HCT116 (cell line): ENCODE data around the gene TMEM266. TPM values are rescaled to one million over a fixed set of nuclear protein-coding genes. Genes with fewer than 3 reads are reported as not detected.

ENCODE experiments used
- ATAC-seq: fragments of 200-7000 bp; cut with Tn5 transposase; 2 replicates; pipeline ENCODE4 v1.9.1; 2020; ENCODE audit warnings: mild to moderate bottlenecking, moderate library complexity
- BruUV-seq: library from RNA; stranded (reverse); fragments of 400-500 nt; replicated peaks from 2 replicates; lab custom pipeline; 2021; lab: Mats Ljungman, UMichigan
- CTCF ChIA-PET: fragments of 300-600 bp; sonication (Branson Sonifier 250); formaldehyde crosslinking; loops from one replicate; lab custom pipeline; 2021; ENCODE audit warnings: antibody characterized with exemption; lab: Charles Lee
- POLR2A ChIA-PET: fragments of 300-600, 350-600 bp; sonication (Branson Sonifier 250); formaldehyde crosslinking; loops from one replicate; lab custom pipeline; 2021; ENCODE audit warnings: antibody characterized with exemption; lab: Charles Lee
- RAD21 ChIA-PET, 2 experiments: fragments of 300-600 bp; sonication (Branson Sonifier 250); formaldehyde crosslinking; loops; one replicate each; lab custom pipeline; 2023; ENCODE audit warnings: low total read pairs in 2 of 2; ENCODE audit not compliant: uncharacterized antibody in 2 of 2, unreplicated experiment in 2 of 2, low non-redundant PET in 1 of 2; lab: Charles Lee
- DNase-seq: peaks from one replicate; pipeline ENCODE4 v3.0.0-alpha.2; 2010; ENCODE audit warnings: low read depth, low spot score
- H2AFZ ChIP-seq: fragments of 200-600 bp; shearing (Covaris generic), sonication (generic); 2 replicates; pipeline ENCODE4 v1.6.1; 2017; ENCODE audit warnings: low read depth, mixed run types, mixed read lengths, antibody characterized with exemption, low read length; ENCODE audit not compliant: poor library complexity, severe bottlenecking
- H3K27ac ChIP-seq: 2 replicates; pipeline ENCODE4 v1.5.1; 2012; ENCODE audit warnings: low read depth, low read length
- H3K27me3 ChIP-seq: fragments of 200-600 bp; sonication (generic); 2 replicates; pipeline ENCODE4 v1.6.1; 2016; ENCODE audit warnings: mixed run types, low read length, mixed read lengths; ENCODE audit not compliant: insufficient read depth
- H3K36me3 ChIP-seq, 2 experiments: fragments of 200-500 bp in 1 of 2; fragments of 200-600 bp in 1 of 2; sonication (Bioruptor generic) in 1 of 2; sonication (generic) in 1 of 2; 2 replicates each; pipeline versions ENCODE4 v1.5.1 to v1.6.1; 2014 to 2016; ENCODE audit warnings: low read length in 2 of 2, inconsistent platforms in 1 of 2, mixed read lengths in 1 of 2, mixed run types in 1 of 2; ENCODE audit not compliant: insufficient read depth in 2 of 2, control insufficient read depth in 1 of 2
- H3K4me1 ChIP-seq, 2 experiments: fragments of 200-600 bp in 1 of 2; sonication (generic) in 1 of 2; 2 replicates each; pipeline versions ENCODE4 v1.5.1 to v1.6.1; 2012 to 2017; ENCODE audit warnings: low read length in 2 of 2, inconsistent platforms in 1 of 2, mild to moderate bottlenecking in 1 of 2, mixed read lengths in 1 of 2, mixed run types in 1 of 2, moderate library complexity in 1 of 2; ENCODE audit not compliant: insufficient read depth in 2 of 2, control insufficient read depth in 1 of 2
- H3K4me2 ChIP-seq: fragments of 200-600 bp; sonication (generic); 2 replicates; pipeline ENCODE4 v1.6.1; 2017; ENCODE audit warnings: mixed run types, low read length, mixed read lengths
- H3K4me3 ChIP-seq, 2 experiments: fragments of 200-600 bp in 1 of 2; sonication (generic) in 1 of 2; replicated peaks in 1 of 2; 2 replicates each; pipeline ENCODE4 v1.5.1; 2011 to 2016; ENCODE audit warnings: low read length in 2 of 2, control low read depth in 1 of 2, low read depth in 1 of 2, mild to moderate bottlenecking in 1 of 2, mixed read lengths in 1 of 2, mixed run types in 1 of 2
- H3K79me2 ChIP-seq: fragments of 200-600 bp; sonication (generic); 2 replicates; pipeline ENCODE4 v1.6.1; 2017; ENCODE audit warnings: mild to moderate bottlenecking, mixed run types, low read length, moderate library complexity, mixed read lengths; ENCODE audit not compliant: insufficient read depth
- H3K9ac ChIP-seq: fragments of 200-600 bp; sonication (generic); 2 replicates; pipeline ENCODE4 v1.6.1; 2016; ENCODE audit warnings: low read length, mixed read lengths
- H3K9me2 ChIP-seq: fragments of 200-600 bp; sonication (generic), shearing (Covaris generic); 2 replicates; pipeline ENCODE4 v1.6.1; 2017; ENCODE audit warnings: mixed run types, mild to moderate bottlenecking, moderate library complexity; ENCODE audit not compliant: insufficient read depth
- H3K9me3 ChIP-seq, 2 experiments: fragments of 200-500 bp in 1 of 2; fragments of 200-600 bp in 1 of 2; sonication (Bioruptor generic) in 1 of 2; sonication (generic) in 1 of 2; 2 replicates each; pipeline ENCODE4 v1.6.1; 2014 to 2017; ENCODE audit warnings: low read length in 2 of 2, mixed read lengths in 2 of 2, inconsistent platforms in 1 of 2, low read depth in 1 of 2, mild to moderate bottlenecking in 1 of 2, mixed run types in 1 of 2, moderate library complexity in 1 of 2; ENCODE audit not compliant: control insufficient read depth in 1 of 2, insufficient read depth in 1 of 2
- H4K20me1 ChIP-seq: fragments of 200-600 bp; sonication (generic), shearing (Covaris generic); 2 replicates; pipeline ENCODE4 v1.6.1; 2017; ENCODE audit warnings: mixed run types, mild to moderate bottlenecking, moderate library complexity; ENCODE audit not compliant: insufficient read depth
- EZH2 ChIP-seq: fragments of 200-600 bp; sonication (generic); IDR thresholded peaks from 2 replicates; pipeline ENCODE4 v1.6.1; 2017; ENCODE audit warnings: antibody characterized with exemption, mixed run types
- POLR2AphosphoS5 ChIP-seq: IDR thresholded peaks from 2 replicates; pipeline ENCODE4 v1.6.1; 2011; ENCODE audit warnings: mild to moderate bottlenecking, low read depth, low read length, moderate library complexity
- RAD21 ChIP-seq: IDR thresholded peaks from 2 replicates; pipeline ENCODE4 v1.6.1; 2012; ENCODE audit warnings: low read depth, mild to moderate bottlenecking
- intact Hi-C: fragments of 100-400 bp; cut with micrococcal nuclease; formaldehyde crosslinking; loops from 2 replicates; pipeline ENCODE4 v1.10.0; 2022
- total RNA-seq: library from RNA; stranded (reverse); gene quantifications from one replicate; pipeline ENCODE4 v1.2.1, GENCODE V29; 2021; ENCODE audit not compliant: unreplicated experiment
- TF ChIP-seq, protein P1 (sequence below), 3 experiments: fragments of 200-600 bp in 1 of 3; sonication (generic) in 1 of 3; IDR thresholded peaks in 2 of 3; conservative IDR thresholded peaks in 1 of 3; 2 replicates each; pipeline ENCODE4 v1.5.1; 2012 to 2017; ENCODE audit warnings: low read depth in 2 of 3, low read length in 2 of 3, antibody characterized with exemption in 1 of 3, borderline replicate concordance in 1 of 3, control low read depth in 1 of 3, mild to moderate bottlenecking in 1 of 3, mixed read lengths in 1 of 3, mixed run types in 1 of 3, moderate library complexity in 1 of 3; ENCODE audit not compliant: insufficient read depth in 1 of 3

TMEM266 gene
- total RNA-seq, 1 experiment from 2014 or later, result 0.91 TPM

DNA sequence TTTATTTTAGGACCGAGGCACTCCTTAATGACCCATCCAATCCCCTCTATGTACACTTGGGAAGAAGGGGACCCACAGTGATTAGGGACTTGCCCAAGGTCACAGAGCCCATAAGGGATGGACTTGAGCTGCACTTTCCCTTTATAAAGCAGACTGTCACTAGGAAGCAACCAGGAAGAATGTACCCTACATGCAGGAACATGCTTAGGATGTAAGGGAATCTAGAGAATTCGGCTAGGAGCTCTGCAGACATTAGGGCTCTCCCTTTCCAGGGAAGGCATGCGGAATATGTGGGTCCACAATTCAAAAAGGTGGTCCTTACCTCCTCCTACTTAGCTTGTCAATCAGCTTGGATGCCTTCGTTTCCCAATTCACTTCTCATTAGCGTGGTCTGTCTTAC, 78.7 kb downstream of the TMEM266 start:
- H3K27ac ChIP-seq, result no peak overlapping the region
- no peaks in the 10 kb centered on the region for H4K20me1 ChIP-seq
- no peaks in the 10 kb centered on the region for H3K9me3 ChIP-seq
- H3K9me2 ChIP-seq, result no peaks in the 10 kb centered on the region
- no peaks in the 10 kb centered on the region for H3K27me3 ChIP-seq
- H3K36me3 ChIP-seq, result no peaks in the 10 kb centered on the region
- peaks cover 0 to 4% of the 10 kb centered on the region in 2 experiments; a peak in 1 of 4 replicates for H3K4me1 ChIP-seq
- POLR2A ChIA-PET, result interaction anchor here (1.3 to 2.1 kb wide), 2 partner anchors 79 to 329 kb away, joined by 3 to 7 read pairs; partner anchors contain the start of gene TMEM266
- RAD21 ChIA-PET, result interaction anchor here (1.9 to 2.2 kb wide), 2 partner anchors 328 to 329 kb away, joined by 14 to 17 read pairs; no protein-coding TSS in a partner anchor
- no TSS peak for BruUV-seq
- TF ChIP-seq POLR2AphosphoS5, result no peak
- TF ChIP-seq, all 23 proteins: peak for 0
- intact Hi-C loops, result loop anchor here (10.0 kb wide), 1 partner anchor 414 kb away; a partner anchor contains a TSS
- Histone ChIP-seq H3K4me2 (no peak overlapping the region), H3K9ac (no peak overlapping the region), H3K79me2 (no peaks in the 10 kb centered on the region), H2AFZ (no peak overlapping the region), H3K4me3 (no peak overlapping the region)
- CTCF ChIA-PET, result interaction anchor here (0.6 to 3.7 kb wide), 15 partner anchors 10 to 420 kb away, joined by 3 to 97 read pairs (median 7); partner anchors contain the start of gene TMEM266
- no peak for ATAC-seq
- DNase-seq, result no peak

DNA sequence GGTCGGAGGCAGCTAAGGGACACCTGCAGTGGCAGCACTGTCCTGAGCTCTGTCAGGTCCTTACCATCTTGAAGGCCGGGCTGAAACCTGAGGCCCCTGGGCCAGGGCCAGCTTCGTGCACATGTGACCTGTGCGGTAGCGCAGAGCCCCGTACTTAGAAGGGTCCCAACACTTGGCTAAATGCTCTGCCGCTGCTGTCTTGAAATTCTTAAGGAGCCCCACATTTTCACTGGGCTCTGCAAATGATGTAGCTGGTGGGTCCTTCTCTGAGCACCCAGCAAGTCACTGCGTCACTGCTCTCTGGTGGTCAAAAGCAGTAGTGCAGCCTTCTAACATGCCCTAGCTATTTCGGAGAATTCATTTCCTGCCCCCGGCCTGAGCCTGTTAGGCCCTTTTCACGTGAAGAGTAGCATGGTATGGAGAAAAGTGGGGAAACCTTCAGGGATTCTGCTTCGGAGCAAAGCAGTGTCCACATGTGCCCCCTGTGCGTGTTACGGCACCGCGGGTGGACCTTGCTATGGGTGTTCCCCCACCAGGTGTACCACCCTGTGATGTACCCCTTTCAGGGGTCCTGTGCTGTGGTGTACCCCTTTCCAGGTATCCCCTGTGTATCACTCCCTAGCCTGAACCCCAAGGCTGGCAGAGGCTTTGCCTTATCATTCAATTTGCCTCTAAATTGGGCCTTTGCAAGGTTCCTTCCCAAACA, 79.7 kb downstream of the TMEM266 start:
- no peaks in the 10 kb centered on the region for H3K9me3 ChIP-seq
- H3K79me2 ChIP-seq, result no peaks in the 10 kb centered on the region
- no peak overlapping the region for H3K9ac ChIP-seq
- BruUV-seq, result no TSS peak
- ATAC-seq, result peak; percentile 97
- H3K27me3 ChIP-seq, result 0 out of 2 replicates have a peak, but pooled peaks cover 3% of the 10 kb centered on the region
- POLR2A ChIA-PET, result interaction anchor here (0.7 to 2.1 kb wide), 3 partner anchors 80 to 330 kb away, joined by 3 to 7 read pairs (median 3); partner anchors contain the start of gene TMEM266
- no peaks in the 10 kb centered on the region for H3K9me2 ChIP-seq
- no peak overlapping the region for H3K27ac ChIP-seq
- TF ChIP-seq, protein P1, sequence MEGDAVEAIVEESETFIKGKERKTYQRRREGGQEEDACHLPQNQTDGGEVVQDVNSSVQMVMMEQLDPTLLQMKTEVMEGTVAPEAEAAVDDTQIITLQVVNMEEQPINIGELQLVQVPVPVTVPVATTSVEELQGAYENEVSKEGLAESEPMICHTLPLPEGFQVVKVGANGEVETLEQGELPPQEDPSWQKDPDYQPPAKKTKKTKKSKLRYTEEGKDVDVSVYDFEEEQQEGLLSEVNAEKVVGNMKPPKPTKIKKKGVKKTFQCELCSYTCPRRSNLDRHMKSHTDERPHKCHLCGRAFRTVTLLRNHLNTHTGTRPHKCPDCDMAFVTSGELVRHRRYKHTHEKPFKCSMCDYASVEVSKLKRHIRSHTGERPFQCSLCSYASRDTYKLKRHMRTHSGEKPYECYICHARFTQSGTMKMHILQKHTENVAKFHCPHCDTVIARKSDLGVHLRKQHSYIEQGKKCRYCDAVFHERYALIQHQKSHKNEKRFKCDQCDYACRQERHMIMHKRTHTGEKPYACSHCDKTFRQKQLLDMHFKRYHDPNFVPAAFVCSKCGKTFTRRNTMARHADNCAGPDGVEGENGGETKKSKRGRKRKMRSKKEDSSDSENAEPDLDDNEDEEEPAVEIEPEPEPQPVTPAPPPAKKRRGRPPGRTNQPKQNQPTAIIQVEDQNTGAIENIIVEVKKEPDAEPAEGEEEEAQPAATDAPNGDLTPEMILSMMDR (IDR thresholded peaks at IDR 0.05 in 2 of 3, conservative IDR thresholded peaks at IDR 0.05 in 1 of 3; ENCODE audit: borderline replicate concordance in 1 of 3, insufficient read depth in 1 of 3, low read depth in 2 of 3, low read length in 2 of 3), result peak; percentile 85 to 93 (median 87)
- TF ChIP-seq EZH2, result no peak
- TF ChIP-seq RAD21, result peak; percentile 85
- TF ChIP-seq, all 23 proteins: peak for 2
- peak; percentile 64 for DNase-seq
- ChIA-PET CTCF (interaction anchor here (0.6 to 3.7 kb wide), 25 partner anchors 9 to 1313 kb away, joined by 3 to 97 read pairs (median 4); partner anchors contain the start of gene TMEM266), RAD21 (interaction anchor here (0.6 to 2.2 kb wide), 10 partner anchors 80 to 411 kb away, joined by 3 to 17 read pairs (median 4); partner anchors contain the start of gene TMEM266 (in 2 of the 2))
- Histone ChIP-seq H4K20me1 (no peaks in the 10 kb centered on the region), H2AFZ (peak overlapping the region; percentile 67), H3K4me3 (no peak overlapping the region), H3K36me3 (no peaks in the 10 kb centered on the region), H3K4me2 (no peak overlapping the region), H3K4me1 (peaks cover 0 to 4% of the 10 kb centered on the region in 2 experiments; a peak in 1 of 4 replicates)
- intact Hi-C loops, result loop anchor here (1.0 to 10.0 kb wide), 4 partner anchors 82 to 415 kb away; a partner anchor contains a TSS
